Renal cortex interstitium (tissue), 11 donors: ENCODE measurements around the gene CEP85. TPM values are rescaled to one million over a fixed set of nuclear protein-coding genes. Genes with fewer than 3 reads are reported as not detected.
"Not testable (repeated sequence)": the region's sequence is repeated elsewhere in the genome, so short reads cannot be mapped to it uniquely, and the experiment has no call there.

ENCODE experiments used
- DNase-seq, 11 donors: peaks; one replicate each; pipeline ENCODE4 v3.0.0-alpha.2; 2013; ENCODE audit warnings: low read depth in 9 of 11, low spot score in 4 of 11; ENCODE audit errors: extremely low read depth in 1 of 11
- polyA plus RNA-seq, 3 donors: library from polyadenylated mRNA; unstranded; fragments of 120-200 nt; gene quantifications; one replicate each; pipeline ENCODE4 v1.2.1, GENCODE V29; 2013; ENCODE audit not compliant: insufficient read length in 3 of 3

The CEP85 gene
- polyA plus RNA-seq, 3 donors: 16.9 to 21.1 (median 17.9) TPM

- no peak for DNase-seq
Observed at GRCh38 chr1:26297791-26298124, 63.8 kb downstream of the CEP85 start.

GRCh38 chr1:26300578-26301275, 66.7 kb downstream of the CEP85 start:
- DNase-seq: no peak

- no peak for DNase-seq
Observed at GRCh38 chr1:26302733-26303405, 68.9 kb downstream of the CEP85 start.

- no peak for DNase-seq
Observed at GRCh38 chr1:26305667-26306289, 71.8 kb downstream of the CEP85 start.

GRCh38 chr1:26306290-26307229, 72.6 kb downstream of the CEP85 start, which contains the start of gene UBXN11:
Gene UBXN11, minus strand, starts transcription at chr1:26306636. Its CDS starts 3,753 bp downstream, at chr1:26302883.
- DNase-seq: peak; percentile 71 to 93 (median 87)

GRCh38 chr1:26307363-26307781, 73.4 kb downstream of the CEP85 start:
- no peak for DNase-seq

- not testable (repeated sequence) for DNase-seq
Observed at GRCh38 chr1:26307966-26308899, 74.2 kb downstream of the CEP85 start.

GRCh38 chr1:26314501-26314900, 80.5 kb downstream of the CEP85 start:
- DNase-seq: no peak

- DNase-seq: no peak
Observed at GRCh38 chr1:26315874-26316850, 82.2 kb downstream of the CEP85 start.

GRCh38 chr1:26317146-26317545, 83.1 kb downstream of the CEP85 start:
- DNase-seq: no peak

- no peak for DNase-seq
Observed at GRCh38 chr1:26317612-26318337, 83.8 kb downstream of the CEP85 start, which contains the start of gene CD52. Gene CD52, plus strand, starts transcription at chr1:26317958. Its CDS starts 60 bp downstream, at chr1:26318018.

GRCh38 chr1:26318338-26319064, 84.5 kb downstream of the CEP85 start:
- DNase-seq: no peak

- DNase-seq: no peak
Observed at GRCh38 chr1:26320896-26321295, 86.9 kb downstream of the CEP85 start.

GRCh38 chr1:26321315-26322041, 87.5 kb downstream of the CEP85 start:
- DNase-seq: peak in 10 of 11 donors; percentile 52 to 83 (median 68)

- DNase-seq: no peak
Observed at GRCh38 chr1:26322042-26322331, 88.0 kb downstream of the CEP85 start.
